ENCODE results near the gene GSE1.

The GSE1 gene

DNA sequence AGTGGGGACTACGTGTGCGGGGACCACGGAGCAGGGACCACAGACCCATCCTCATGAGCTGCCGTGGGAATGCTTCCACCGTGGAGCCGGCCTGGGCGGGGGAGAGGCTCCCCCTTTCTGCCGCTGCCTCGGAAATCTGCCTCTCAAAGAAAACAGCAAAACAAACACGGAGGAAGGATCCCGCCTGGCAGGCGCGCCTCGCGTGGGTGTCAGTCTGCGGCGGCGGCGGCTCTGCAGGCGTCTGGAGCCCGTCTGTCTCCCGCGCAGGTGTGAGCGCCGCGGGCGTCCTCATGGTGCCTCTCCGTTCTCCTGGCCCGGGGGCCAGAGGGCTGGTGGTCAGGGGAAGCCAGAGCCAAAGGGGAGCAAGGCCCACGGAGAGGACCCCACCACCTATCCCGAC, 27.5 kb downstream of the GSE1 start:
- no peak for DNase-seq (ENCODE audit: insufficient read length, low spot score)
- TF ChIP-seq TAF1 (IDR thresholded peaks at IDR 0.05; ENCODE audit: low read depth, low read length): no peak
- TF ChIP-seq POU2F2 (IDR thresholded peaks at IDR 0.05; ENCODE audit: low read depth, low read length): no peak
- no peak for TF ChIP-seq POLR2A (IDR thresholded peaks at IDR 0.05; ENCODE audit: low read depth, low read length)
- no peak for TF ChIP-seq PAX5 (IDR thresholded peaks at IDR 0.05; ENCODE audit: insufficient read depth, low read length, severe bottlenecking)
- TF ChIP-seq POLR2AphosphoS5 (IDR thresholded peaks at IDR 0.05; ENCODE audit: low read depth, low read length): no peak
- no peak for TF ChIP-seq SPI1 (IDR thresholded peaks at IDR 0.05; ENCODE audit: low read depth, low read length)
- FAIRE-seq: no peak

DNA sequence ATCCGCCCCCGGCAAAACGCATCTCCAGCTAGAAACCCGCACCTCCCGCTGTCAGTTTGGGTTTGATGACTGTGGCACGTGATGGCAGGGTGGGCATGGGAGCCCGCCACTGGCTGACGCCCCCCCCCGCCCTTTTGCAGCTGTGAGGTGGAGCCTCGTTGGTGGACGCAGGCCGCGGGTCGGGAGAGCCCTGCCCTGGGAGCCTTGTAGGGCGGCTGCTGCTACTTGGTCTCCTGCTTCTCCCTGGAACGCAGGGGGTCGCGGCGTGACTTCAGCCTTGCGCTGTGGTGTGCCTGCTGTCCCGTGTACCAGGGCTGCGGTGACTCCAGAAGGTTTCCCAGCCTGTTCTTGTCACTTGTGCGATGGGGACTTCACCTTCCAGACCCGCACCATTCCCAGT, 28.2 kb downstream of the GSE1 start:
- no peak for DNase-seq (ENCODE audit: insufficient read length, low spot score)
- TF ChIP-seq PAX5 (IDR thresholded peaks at IDR 0.05; ENCODE audit: insufficient read depth, low read length, severe bottlenecking) (no peak), POLR2AphosphoS5 (IDR thresholded peaks at IDR 0.05; ENCODE audit: low read depth, low read length) (no peak), SPI1 (IDR thresholded peaks at IDR 0.05; ENCODE audit: low read depth, low read length) (no peak), POLR2A (IDR thresholded peaks at IDR 0.05; ENCODE audit: low read depth, low read length) (no peak), TAF1 (IDR thresholded peaks at IDR 0.05; ENCODE audit: low read depth, low read length) (no peak), POU2F2 (IDR thresholded peaks at IDR 0.05; ENCODE audit: low read depth, low read length) (no peak)
- no peak for FAIRE-seq

DNA sequence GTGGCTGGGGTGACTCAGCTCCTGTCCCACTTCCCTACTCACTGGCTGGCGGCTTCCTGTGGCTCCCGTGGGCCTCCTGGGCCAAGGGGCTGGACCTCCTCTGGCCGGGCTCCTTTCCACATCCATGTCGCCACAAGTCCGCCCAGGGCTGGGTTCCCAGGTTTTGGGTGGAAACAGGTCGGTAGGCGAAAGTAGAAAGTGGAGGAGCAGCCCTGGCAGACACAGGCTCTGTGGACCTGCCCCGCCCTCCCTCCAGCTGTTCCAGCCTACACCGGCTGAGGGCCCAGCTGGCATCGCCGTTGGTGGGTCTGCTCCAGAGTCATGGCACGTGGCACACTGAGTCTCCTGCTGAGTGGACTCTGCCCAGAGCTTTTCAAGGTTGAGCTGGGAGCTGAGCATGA, 28.7 kb downstream of the GSE1 start:
- TF ChIP-seq POU2F2 (IDR thresholded peaks at IDR 0.05; ENCODE audit: low read depth, low read length) (no peak), SPI1 (IDR thresholded peaks at IDR 0.05; ENCODE audit: low read depth, low read length) (no peak), POLR2A (IDR thresholded peaks at IDR 0.05; ENCODE audit: low read depth, low read length) (no peak), PAX5 (IDR thresholded peaks at IDR 0.05; ENCODE audit: insufficient read depth, low read length, severe bottlenecking) (no peak), POLR2AphosphoS5 (IDR thresholded peaks at IDR 0.05; ENCODE audit: low read depth, low read length) (no peak), TAF1 (IDR thresholded peaks at IDR 0.05; ENCODE audit: low read depth, low read length) (no peak)
- FAIRE-seq (no peak), DNase-seq (ENCODE audit: insufficient read length, low spot score) (no peak)

DNA sequence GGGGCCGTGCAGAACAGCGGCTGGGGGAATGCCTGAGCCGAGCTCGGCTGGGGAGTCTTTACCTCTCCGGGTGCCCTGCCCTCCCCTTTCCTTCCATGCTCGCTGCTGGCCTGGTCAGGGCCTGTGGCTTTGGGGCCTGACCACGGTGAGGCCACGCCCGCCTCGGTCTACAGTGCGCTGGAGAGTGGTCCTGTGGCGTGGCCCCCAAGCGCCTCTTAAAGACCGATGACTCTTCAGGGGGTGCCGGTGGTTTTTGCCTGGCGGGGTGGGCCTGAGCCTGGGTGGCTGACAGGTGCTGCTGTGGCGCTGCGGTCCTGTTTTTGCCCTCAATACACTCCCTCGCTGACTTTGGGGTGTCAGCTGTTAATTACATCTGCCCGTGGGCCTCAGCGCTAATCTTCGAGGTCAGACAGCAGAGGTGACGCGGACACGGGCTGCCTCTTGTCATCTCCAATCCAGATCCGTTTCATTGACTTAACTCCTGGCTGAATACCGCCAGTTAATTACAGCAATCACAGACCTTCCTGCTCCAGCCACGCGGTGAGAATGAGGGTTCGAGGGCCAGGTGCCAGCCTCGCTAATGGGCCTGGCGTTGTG, 29.7 kb downstream of the GSE1 start:
- FAIRE-seq (no peak), DNase-seq (ENCODE audit: insufficient read length, low spot score) (no peak)

DNA sequence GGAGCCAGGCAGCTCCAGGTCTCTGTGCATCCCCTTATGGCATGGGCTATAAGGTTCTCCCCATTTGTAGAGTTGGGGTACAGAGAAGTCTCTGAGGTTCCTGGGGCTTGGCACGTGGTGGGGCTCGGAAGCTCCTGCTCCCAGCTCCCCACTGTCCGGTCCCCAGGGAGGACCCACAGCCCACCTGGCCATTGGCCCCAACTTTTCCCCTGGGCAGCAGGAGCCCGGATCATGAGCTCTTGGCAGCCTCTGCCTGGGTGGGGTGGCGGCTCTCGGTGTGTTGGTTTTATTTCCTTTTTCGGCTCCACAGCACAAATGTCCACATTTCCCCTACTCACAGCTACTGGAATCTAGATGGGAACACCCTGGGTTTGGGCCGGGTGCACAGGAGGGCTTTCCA, 30.5 kb downstream of the GSE1 start:
- FAIRE-seq: no peak
- DNase-seq (ENCODE audit: insufficient read length, low spot score): no peak
- TF ChIP-seq TAF1 (IDR thresholded peaks at IDR 0.05; ENCODE audit: low read depth, low read length) (no peak), SPI1 (IDR thresholded peaks at IDR 0.05; ENCODE audit: low read depth, low read length) (no peak), POLR2AphosphoS5 (IDR thresholded peaks at IDR 0.05; ENCODE audit: low read depth, low read length) (no peak), PAX5 (IDR thresholded peaks at IDR 0.05; ENCODE audit: insufficient read depth, low read length, severe bottlenecking) (no peak), POU2F2 (IDR thresholded peaks at IDR 0.05; ENCODE audit: low read depth, low read length) (no peak), POLR2A (IDR thresholded peaks at IDR 0.05; ENCODE audit: low read depth, low read length) (no peak)

More for the DNA sequence above, 29.7 kb downstream of the GSE1 start:
- TF ChIP-seq PAX5 (IDR thresholded peaks at IDR 0.05; ENCODE audit: insufficient read depth, low read length, severe bottlenecking) (no peak), SPI1 (IDR thresholded peaks at IDR 0.05; ENCODE audit: low read depth, low read length) (no peak), TAF1 (IDR thresholded peaks at IDR 0.05; ENCODE audit: low read depth, low read length) (no peak)

DNA sequence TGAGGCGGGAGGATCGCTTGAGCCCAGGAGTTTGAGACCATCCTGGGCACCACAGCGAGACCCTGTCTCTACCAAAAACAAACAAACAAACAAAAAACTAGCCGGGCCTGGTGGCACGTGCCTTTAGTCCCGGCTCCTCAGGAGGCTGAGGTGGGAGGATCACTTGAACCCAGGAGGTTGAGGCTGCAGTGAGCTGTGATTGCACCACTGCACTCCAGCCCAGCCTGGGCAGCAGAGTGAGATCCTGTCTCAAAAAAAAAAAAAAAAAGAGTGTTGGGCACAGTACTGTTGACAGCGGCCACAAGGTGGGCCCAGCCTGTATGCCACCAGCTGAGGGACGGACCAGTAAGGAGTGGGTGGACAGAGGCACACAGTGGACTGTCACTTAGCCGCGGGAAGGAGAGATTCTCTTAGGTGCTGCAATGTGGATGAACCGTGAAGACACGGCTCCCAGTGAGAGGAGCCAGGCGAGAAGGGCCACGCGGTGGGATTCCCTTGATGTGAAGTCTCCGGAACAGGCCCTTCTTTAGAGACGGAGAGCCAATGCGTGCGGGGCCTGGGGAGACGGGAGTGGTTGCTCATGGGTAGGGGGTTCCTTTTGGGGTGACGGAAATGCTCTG, 31.1 kb downstream of the GSE1 start:
- FAIRE-seq (no peak), DNase-seq (ENCODE audit: insufficient read length, low spot score) (no peak)
- TF ChIP-seq POLR2AphosphoS5 (IDR thresholded peaks at IDR 0.05; ENCODE audit: low read depth, low read length) (no peak), SPI1 (IDR thresholded peaks at IDR 0.05; ENCODE audit: low read depth, low read length) (no peak), PAX5 (IDR thresholded peaks at IDR 0.05; ENCODE audit: insufficient read depth, low read length, severe bottlenecking) (no peak), TAF1 (IDR thresholded peaks at IDR 0.05; ENCODE audit: low read depth, low read length) (no peak), POU2F2 (IDR thresholded peaks at IDR 0.05; ENCODE audit: low read depth, low read length) (no peak), POLR2A (IDR thresholded peaks at IDR 0.05; ENCODE audit: low read depth, low read length) (no peak)

DNA sequence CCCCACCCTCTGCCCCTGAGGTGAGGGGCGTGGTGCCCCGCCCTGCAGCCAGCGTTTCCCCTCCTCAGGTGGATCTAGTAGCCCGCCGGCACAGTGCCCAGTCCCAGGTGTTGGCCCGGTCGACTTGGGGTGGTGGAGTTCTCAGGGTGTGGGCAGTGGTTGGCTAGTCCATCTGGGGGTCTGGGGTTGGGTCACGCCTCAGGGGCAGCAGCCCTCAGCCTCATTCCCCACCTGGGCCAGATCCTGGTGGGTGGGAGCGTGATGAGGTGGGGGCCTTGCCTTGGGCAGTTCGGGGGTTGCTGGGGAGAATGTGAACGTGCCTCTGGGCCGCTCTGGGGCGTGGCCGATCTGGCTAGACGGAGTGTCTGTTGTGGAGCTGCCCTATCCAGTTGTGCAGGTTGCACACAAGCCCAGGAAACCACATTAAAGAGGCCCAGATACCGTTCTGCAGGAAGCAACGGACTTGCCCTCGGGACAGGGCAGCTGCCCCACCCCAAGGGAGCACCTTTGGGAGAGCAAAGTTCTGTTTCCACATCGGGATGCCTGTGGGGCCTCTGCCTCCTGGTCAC, 32.0 kb downstream of the GSE1 start:
- DNase-seq (ENCODE audit: insufficient read length, low spot score) (no peak), FAIRE-seq (no peak)
- TF ChIP-seq SPI1 (IDR thresholded peaks at IDR 0.05; ENCODE audit: low read depth, low read length): no peak

DNA sequence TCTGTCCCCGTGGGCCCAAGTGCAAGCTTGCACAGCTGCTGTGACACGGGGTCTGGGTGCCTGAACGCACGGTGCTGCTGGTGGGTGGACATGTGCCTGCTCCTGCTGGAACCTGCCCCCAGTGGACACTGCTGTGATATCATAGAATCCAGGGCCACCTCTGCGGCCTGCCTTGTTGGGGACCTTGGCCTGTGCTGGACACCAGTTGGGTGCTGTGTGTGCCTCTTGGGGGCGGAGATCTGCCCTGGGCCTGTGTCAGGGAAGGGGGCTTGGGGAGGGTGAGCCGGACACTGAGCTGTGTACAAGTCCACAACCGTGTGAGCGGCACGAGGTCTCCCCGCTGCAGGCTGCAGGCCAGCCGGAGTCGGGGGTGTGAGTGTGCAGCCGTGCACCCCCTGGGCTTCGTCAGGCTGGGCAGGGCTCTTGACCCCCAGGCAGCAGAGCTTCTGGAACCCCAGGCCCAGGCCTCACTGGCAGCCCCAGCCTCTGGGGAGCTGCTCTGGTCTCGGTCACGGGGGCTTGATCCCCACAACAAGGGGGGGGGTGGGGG, 33.3 kb downstream of the GSE1 start:
- FAIRE-seq (no peak), DNase-seq (ENCODE audit: insufficient read length, low spot score) (no peak)
- TF ChIP-seq TAF1 (IDR thresholded peaks at IDR 0.05; ENCODE audit: low read depth, low read length) (no peak), POLR2A (IDR thresholded peaks at IDR 0.05; ENCODE audit: low read depth, low read length) (no peak), POU2F2 (IDR thresholded peaks at IDR 0.05; ENCODE audit: low read depth, low read length) (no peak), PAX5 (IDR thresholded peaks at IDR 0.05; ENCODE audit: insufficient read depth, low read length, severe bottlenecking) (no peak), SPI1 (IDR thresholded peaks at IDR 0.05; ENCODE audit: low read depth, low read length) (no peak), POLR2AphosphoS5 (IDR thresholded peaks at IDR 0.05; ENCODE audit: low read depth, low read length) (no peak)

DNA sequence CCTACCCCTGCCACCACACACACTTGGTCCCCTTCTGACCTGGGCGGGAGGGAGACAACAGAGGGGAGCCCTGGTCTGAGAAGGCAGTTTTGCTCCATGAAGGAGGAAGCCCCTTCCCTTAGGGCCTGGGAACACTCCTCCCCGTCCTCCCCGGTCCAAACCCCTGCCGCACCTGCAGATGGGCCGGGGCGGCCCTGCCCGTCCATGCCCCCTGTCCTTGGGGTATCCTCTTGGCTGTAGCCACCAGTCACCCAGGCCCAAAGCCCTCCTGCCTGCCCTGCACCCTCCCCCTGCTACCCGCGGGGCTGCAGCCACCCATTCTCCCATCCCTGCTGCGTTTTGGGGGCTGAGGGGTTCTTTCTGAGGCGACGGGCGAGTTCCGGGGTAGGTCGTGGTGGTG, 33.9 kb downstream of the GSE1 start:
- no peak for TF ChIP-seq TAF1 (IDR thresholded peaks at IDR 0.05; ENCODE audit: low read depth, low read length)
- no peak for TF ChIP-seq PAX5 (IDR thresholded peaks at IDR 0.05; ENCODE audit: insufficient read depth, low read length, severe bottlenecking)
- TF ChIP-seq POU2F2 (IDR thresholded peaks at IDR 0.05; ENCODE audit: low read depth, low read length): no peak
- no peak for TF ChIP-seq POLR2A (IDR thresholded peaks at IDR 0.05; ENCODE audit: low read depth, low read length)
- TF ChIP-seq POLR2AphosphoS5 (IDR thresholded peaks at IDR 0.05; ENCODE audit: low read depth, low read length): no peak
- no peak for TF ChIP-seq SPI1 (IDR thresholded peaks at IDR 0.05; ENCODE audit: low read depth, low read length)
- FAIRE-seq (no peak), DNase-seq (ENCODE audit: insufficient read length, low spot score) (no peak)
